HG02938 (cell line): Measurements from ENCODE around the gene KIF1A.

ENCODE experiments used
- ATAC-seq: cut with Tn5 transposase; IDR thresholded peaks from one replicate; pipeline ENCODE4 v1.9.1; 2021; ENCODE audit warnings: mild to moderate bottlenecking, moderate library complexity; ENCODE audit not compliant: unreplicated experiment

KIF1A gene

GRCh38 chr2:240819858-240820606 is at the start of gene KIF1A:
Gene KIF1A (minus strand): TSS chr2:240820219. CDS start chr2:240797752, 22,467 bp downstream.
- ATAC-seq: no peak

- no peak for ATAC-seq
These were observed 49.3 kb upstream of the KIF1A start for GRCh38 chr2:240869109-240869955.

GRCh38 chr2:240868286-240869108 is 48.5 kb upstream of the KIF1A start, which contains the start of gene AGXT:
Gene AGXT (plus strand): TSS chr2:240868824. CDS start chr2:240868866, 42 bp downstream.
- no peak for ATAC-seq

DNA sequence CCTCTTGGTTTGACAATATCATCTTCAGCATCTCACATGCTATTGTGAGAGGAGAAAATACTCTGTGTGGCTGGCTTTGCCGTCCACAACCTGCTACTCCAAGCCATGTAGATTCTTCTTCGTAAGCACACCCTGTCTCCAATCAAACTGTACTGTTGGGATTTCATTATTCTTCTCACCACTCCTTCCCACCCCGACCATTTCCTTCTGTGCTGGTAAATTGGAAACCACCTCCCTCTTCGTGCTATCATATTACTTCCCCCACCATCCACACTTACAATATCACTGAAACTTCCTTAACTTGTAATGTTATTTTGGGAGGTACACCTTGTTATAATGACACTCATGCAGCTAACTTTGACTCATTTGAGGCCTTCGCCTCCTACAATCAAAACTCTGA is 45.4 kb upstream of the KIF1A start:
- ATAC-seq: no peak

GRCh38 chr2:240864475-240864874 is 44.5 kb upstream of the KIF1A start:
- ATAC-seq: no peak

- no peak for ATAC-seq
These were observed 41.5 kb upstream of the KIF1A start for GRCh38 chr2:240861547-240861946.

DNA sequence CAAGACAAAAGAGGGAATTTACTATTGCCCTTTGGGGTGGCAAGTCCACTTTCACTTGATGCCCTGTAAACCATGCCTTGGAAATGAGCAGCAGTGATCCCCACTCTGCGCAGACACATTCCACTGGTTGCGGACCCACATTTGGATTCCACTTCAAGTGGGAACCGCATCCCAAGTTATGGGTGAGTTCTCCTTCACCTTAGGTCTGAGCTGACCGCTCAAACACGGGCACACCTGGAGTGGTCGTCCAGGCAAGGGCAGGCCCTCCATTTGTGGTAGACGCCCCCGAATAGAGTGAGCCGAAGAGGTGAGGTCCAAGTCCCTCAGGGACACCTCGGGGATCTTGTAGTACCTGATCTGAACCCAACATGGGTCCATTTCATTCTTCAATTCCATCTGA is 38.9 kb upstream of the KIF1A start:
- ATAC-seq: no peak

GRCh38 chr2:240858321-240858720 is 38.3 kb upstream of the KIF1A start:
- ATAC-seq: no peak

DNA sequence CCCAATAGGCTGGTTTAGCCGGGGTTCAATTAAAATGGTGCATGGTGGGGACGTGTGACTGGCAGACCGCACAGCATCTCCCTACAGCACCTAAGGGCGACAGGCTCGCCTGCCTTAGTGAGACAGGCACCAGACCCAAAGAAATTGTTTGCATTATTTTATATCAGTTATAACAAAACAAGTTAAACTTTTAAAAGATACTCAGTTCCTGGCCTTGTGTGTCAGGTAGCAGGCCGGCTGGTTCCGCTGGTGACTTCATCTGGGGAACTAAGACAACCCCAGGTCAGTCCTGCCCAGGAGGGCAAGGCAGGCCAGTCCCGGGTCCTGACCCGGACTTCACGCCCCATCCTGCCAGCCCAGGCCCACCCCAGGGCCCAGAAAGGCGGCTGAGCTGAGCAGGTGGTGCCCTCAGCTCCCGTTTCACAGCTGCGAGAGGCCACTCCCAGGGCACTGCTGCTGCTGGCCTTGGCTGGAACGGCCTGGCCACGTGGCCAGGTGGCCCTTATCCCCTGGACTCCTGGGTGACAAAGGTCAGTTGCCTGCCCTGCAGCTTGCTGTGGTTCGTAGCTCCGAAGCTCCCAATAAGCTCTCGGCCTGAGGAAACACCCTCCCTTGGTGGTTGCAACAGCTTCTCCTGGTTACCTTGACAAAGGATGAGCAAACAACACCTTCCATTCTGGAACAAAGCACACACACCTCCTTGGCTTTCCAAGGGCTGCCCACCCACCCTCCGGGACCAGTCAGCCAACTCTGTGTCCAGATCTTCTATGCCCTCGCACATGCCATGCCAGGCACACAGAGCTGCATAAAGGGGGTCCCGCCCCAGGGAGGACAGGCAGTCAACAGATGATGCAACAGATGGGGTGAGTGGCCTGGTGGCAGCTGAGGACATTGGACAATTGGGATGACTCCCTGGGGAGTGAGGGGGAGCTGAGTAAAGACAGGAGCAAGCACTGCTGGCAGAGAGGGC is 37.3 kb upstream of the KIF1A start:
- ATAC-seq: no peak

- ATAC-seq: no peak
These were observed 36.3 kb upstream of the KIF1A start for GRCh38 chr2:240856151-240856980.

GRCh38 chr2:240855670-240856069 is 35.7 kb upstream of the KIF1A start:
- no peak for ATAC-seq

GRCh38 chr2:240852671-240853314 is 32.8 kb upstream of the KIF1A start:
- no peak for ATAC-seq

DNA sequence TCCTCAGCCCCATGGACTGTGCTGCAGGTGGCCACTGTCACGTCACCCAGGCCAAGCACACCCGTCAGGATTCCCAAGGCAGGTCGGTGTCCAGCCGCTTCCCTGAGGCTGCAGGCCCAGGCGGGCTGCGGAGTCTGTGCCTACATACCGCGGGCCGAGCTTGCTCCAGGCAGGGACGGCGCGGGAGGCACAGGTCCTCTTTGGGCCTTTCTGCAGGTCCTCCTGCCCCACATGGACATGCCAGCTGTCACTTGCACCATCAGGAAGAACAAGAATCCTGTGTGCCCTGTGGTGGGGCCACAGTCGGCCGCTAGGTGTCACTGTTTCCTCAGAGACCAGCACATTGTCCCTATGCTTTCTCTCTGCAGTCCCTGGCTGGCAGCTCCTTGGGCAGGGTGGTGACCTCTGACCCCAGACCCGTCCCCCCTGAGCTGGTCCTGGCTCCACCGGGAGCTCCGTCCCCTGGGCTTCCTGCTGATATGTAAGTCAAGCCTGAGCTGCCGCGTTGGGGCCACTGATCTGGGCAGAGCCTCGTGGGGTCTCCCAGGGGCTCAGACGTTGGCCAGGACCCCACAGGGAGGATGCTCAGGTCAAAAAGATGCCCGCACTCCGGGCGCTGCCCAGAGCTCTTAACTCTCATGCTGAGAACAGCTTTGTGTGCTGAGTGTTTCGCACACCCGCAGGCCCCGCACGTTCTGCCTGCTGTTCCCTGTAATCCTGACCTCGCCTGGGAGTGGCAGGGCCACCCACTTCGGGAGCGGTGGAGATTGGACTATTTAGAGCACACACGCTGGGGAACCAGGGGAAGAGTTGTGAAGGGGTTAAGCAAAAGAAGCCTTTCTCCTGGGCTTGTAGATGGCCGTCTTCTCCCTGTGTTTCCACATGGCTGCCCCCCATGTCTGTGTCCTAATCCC is 31.3 kb upstream of the KIF1A start:
- ATAC-seq: no peak

DNA sequence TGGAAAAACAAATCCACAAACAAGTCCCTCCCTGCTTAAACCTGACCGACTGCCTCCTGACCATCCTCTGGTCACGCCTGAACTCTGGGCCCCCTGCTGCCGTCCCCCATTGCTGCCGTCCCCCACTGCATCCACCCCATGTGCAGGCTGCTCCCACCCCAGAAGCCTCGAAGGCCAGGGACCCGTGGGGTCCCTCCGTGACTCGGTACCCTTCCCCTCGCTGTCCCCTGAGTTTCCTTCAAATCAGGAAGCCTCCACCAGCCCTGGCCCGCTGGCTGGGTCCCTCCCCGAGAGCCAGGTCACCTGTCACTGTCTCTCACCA is 30.7 kb upstream of the KIF1A start:
- no peak for ATAC-seq

DNA sequence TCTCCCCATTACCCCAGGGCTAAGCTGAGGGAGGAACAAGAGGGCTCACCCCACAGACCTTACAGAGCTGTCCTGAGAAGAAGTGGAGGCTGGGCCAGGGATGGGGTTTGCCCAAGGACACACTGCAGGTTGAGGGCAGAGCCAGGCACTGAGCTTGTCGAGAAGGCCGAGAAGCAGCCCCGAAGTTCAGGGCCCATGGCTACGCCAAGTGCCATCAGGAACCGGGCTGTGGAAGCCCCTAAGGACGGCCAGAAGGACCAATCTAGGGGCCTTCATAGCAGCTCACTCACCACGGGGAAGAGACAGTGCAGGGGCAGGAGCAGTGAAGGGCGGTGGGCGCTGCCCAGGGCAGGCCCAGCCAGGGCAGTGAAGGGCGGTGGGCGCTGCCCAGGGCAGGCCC is 30.0 kb upstream of the KIF1A start:
- no peak for ATAC-seq

DNA sequence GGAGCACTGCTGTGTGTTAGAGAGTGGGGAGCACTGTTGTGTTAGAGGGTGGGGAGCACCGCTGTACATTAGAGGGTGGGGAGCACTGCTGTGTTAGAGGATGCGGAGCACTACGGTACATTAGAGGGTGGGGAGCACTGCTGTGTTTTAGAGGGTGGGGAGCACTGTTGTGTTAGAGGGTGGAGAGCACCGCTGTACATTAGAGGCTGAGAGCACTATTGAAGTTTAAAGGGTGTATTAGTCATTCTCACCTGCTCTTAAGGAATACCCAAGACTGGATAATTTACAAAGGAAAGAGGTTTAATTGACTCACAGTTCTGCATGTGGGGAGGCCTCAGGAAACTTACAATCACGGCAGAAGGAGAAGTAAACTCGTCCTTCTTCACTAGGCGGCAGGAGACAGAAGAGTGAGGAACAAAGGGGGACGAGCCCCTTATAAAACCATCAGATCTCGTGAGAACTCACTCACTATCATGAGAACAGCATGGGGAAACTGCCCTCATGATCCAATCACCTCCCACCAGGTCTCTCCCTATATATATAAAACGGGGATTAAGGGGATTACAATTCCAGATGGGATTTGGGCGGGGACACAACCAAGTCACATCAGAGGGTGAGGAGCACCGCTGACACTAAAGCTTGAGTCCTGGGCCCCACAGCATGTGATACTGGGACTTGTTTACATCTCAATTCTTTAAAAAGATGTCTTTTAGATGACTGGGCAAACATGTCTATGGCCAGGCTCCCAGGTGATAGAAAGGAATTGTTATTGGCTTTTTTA is 29.1 kb upstream of the KIF1A start:
- ATAC-seq: no peak

DNA sequence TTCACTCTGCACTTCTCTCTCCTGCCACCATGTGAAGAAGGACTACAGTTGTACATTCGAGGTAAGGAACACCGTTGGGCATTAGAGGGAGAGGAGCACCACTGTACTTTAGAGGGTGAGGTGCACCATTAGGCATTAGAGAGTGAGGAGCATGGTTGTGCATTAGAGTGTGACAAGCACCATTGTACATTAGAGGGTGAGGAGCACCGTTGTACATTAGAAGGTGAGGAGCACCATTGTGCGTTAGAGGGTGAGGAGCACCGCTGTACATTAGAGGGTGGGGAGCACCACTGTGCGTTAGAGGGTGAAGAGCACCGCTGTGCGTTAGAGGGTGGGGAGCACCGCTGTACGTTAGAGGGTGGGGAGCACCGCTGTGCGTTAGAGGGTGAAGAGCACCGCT is 27.8 kb upstream of the KIF1A start:
- ATAC-seq: no peak
